GM21737 (cell line): ENCODE measurements around the gene LPA.
"Not testable (repeated sequence)": the region's sequence is repeated elsewhere in the genome, so short reads cannot be mapped to it uniquely, and the experiment has no call there.

ENCODE experiments used
- ATAC-seq: cut with Tn5 transposase; IDR thresholded peaks from one replicate; pipeline ENCODE4 v1.9.1; 2021; ENCODE audit warnings: mild to moderate bottlenecking, moderate library complexity; ENCODE audit not compliant: unreplicated experiment

The LPA gene

GRCh38 chr6:160662429-160662828 lies 1.6 kb downstream of the LPA start:
- no peak for ATAC-seq

- no peak for ATAC-seq
Measured at GRCh38 chr6:160661216-160661615, 2.9 kb downstream of the LPA start.

- ATAC-seq = no peak
Measured at GRCh38 chr6:160659562-160659961, 4.5 kb downstream of the LPA start.

GRCh38 chr6:160634706-160635105 lies 29.4 kb downstream of the LPA start:
- ATAC-seq = no peak

- no peak for ATAC-seq
Measured at GRCh38 chr6:160595838-160596832, 67.9 kb downstream of the LPA start.

GRCh38 chr6:160595297-160595696 lies 68.8 kb downstream of the LPA start:
- ATAC-seq = not testable (repeated sequence)

GRCh38 chr6:160586374-160586773 lies 77.7 kb downstream of the LPA start:
- ATAC-seq = no peak

- no peak for ATAC-seq
Measured at GRCh38 chr6:160583794-160584193, 80.3 kb downstream of the LPA start.

GRCh38 chr6:160581406-160581805 lies 82.7 kb downstream of the LPA start:
- ATAC-seq = no peak

GRCh38 chr6:160578515-160578914 lies 85.6 kb downstream of the LPA start:
- ATAC-seq = not testable (repeated sequence)

GRCh38 chr6:160573943-160574342 lies 90.1 kb downstream of the LPA start:
- ATAC-seq = no peak

GRCh38 chr6:160571201-160571600 lies 92.9 kb downstream of the LPA start:
- ATAC-seq = not testable (repeated sequence)

- no peak for ATAC-seq
Measured at GRCh38 chr6:160544802-160545201, 119.3 kb downstream of the LPA start.

- no peak for ATAC-seq
Measured at GRCh38 chr6:160535270-160535669, 128.8 kb downstream of the LPA start.

GRCh38 chr6:160534050-160534696 lies 129.9 kb downstream of the LPA start:
- peak; percentile 84 for ATAC-seq

- no peak for ATAC-seq
Measured at GRCh38 chr6:160532315-160532714, 131.8 kb downstream of the LPA start.

GRCh38 chr6:160531826-160532225 lies 132.2 kb downstream of the LPA start:
- ATAC-seq = no peak

- not testable (repeated sequence) for ATAC-seq
Measured at GRCh38 chr6:160529524-160529923, 134.6 kb downstream of the LPA start.

- no peak for ATAC-seq
Measured at GRCh38 chr6:160523223-160523622, 140.9 kb downstream of the LPA start.

- ATAC-seq = peak; percentile 82
Measured at GRCh38 chr6:160520043-160520904, 143.8 kb downstream of the LPA start.

GRCh38 chr6:160519603-160520042 lies 144.5 kb downstream of the LPA start:
- ATAC-seq = peak; percentile 89
